GM20431 (cell line): Measurements from ENCODE around the gene UNC13C.

Source experiments
- in situ Hi-C: fragments of 300-500 bp; cut with MseI, MboI; formaldehyde crosslinking; loops from one replicate; pipeline ENCODE4 v1.15.0; 2020; ENCODE audit warnings: low sequenced_read_pairs; ENCODE audit not compliant: unreplicated experiment

Gene UNC13C

GRCh38 chr15:54014067-54014655 lies 35.9 kb downstream of the UNC13C start:
- in situ Hi-C loops: no loop called here

GRCh38 chr15:54017251-54017650 lies 39.0 kb downstream of the UNC13C start:
- in situ Hi-C loops: no loop called here

- in situ Hi-C loops: no loop called here
Measured at GRCh38 chr15:54017959-54018358, 39.7 kb downstream of the UNC13C start.

GRCh38 chr15:54026258-54026657 lies 48.0 kb downstream of the UNC13C start:
- in situ Hi-C loops: no loop called here

GRCh38 chr15:54026891-54027290 lies 48.6 kb downstream of the UNC13C start:
- in situ Hi-C loops: no loop called here

- in situ Hi-C loops: no loop called here
Measured at GRCh38 chr15:54029081-54029480, 50.8 kb downstream of the UNC13C start.

GRCh38 chr15:54032066-54032465 lies 53.8 kb downstream of the UNC13C start:
- in situ Hi-C loops: no loop called here

- in situ Hi-C loops: no loop called here
Measured at GRCh38 chr15:54033356-54033860, 55.2 kb downstream of the UNC13C start.

- in situ Hi-C loops: no loop called here
Measured at GRCh38 chr15:54033869-54034458, 55.7 kb downstream of the UNC13C start.

- in situ Hi-C loops: no loop called here
Measured at GRCh38 chr15:54035616-54036015, 57.4 kb downstream of the UNC13C start.

- in situ Hi-C loops: no loop called here
Measured at GRCh38 chr15:54045397-54045796, 67.2 kb downstream of the UNC13C start.

GRCh38 chr15:54046093-54046492 lies 67.9 kb downstream of the UNC13C start:
- in situ Hi-C loops: no loop called here

GRCh38 chr15:54064365-54064764 lies 86.1 kb downstream of the UNC13C start:
- in situ Hi-C loops: loop anchor here (25.0 kb wide), 1 partner anchor 98 kb away; no protein-coding TSS in a partner anchor

- in situ Hi-C loops: loop anchor here (25.0 kb wide), 1 partner anchor 96 kb away; no protein-coding TSS in a partner anchor
Measured at GRCh38 chr15:54066403-54066802, 88.2 kb downstream of the UNC13C start.

- in situ Hi-C loops: no loop called here
Measured at GRCh38 chr15:54082836-54083492, 104.7 kb downstream of the UNC13C start.

- in situ Hi-C loops: no loop called here
Measured at GRCh38 chr15:54083501-54083900, 105.3 kb downstream of the UNC13C start.

GRCh38 chr15:54083991-54084390 lies 105.8 kb downstream of the UNC13C start:
- in situ Hi-C loops: no loop called here

- in situ Hi-C loops: no loop called here
Measured at GRCh38 chr15:54088837-54089236, 110.6 kb downstream of the UNC13C start.

GRCh38 chr15:54089776-54090175 lies 111.5 kb downstream of the UNC13C start:
- in situ Hi-C loops: no loop called here

GRCh38 chr15:54091651-54092050 lies 113.4 kb downstream of the UNC13C start:
- in situ Hi-C loops: no loop called here

- in situ Hi-C loops: no loop called here
Measured at GRCh38 chr15:54094661-54095060, 116.4 kb downstream of the UNC13C start.
